ACHN (cell line): ENCODE data around the gene EPN1.

Source experiments
- DNase-seq: peaks from one replicate; pipeline ENCODE4 v3.0.0-alpha.2; 2015
- in situ Hi-C: cut with HindIII; loops from 2 replicates; pipeline ENCODE4 v1.10.0; 2017; ENCODE audit warnings: low sequenced_read_pairs, low pct_ligation_motif_present, low pct_unique_long_range_greater_than_20kb

EPN1 gene

DNA sequence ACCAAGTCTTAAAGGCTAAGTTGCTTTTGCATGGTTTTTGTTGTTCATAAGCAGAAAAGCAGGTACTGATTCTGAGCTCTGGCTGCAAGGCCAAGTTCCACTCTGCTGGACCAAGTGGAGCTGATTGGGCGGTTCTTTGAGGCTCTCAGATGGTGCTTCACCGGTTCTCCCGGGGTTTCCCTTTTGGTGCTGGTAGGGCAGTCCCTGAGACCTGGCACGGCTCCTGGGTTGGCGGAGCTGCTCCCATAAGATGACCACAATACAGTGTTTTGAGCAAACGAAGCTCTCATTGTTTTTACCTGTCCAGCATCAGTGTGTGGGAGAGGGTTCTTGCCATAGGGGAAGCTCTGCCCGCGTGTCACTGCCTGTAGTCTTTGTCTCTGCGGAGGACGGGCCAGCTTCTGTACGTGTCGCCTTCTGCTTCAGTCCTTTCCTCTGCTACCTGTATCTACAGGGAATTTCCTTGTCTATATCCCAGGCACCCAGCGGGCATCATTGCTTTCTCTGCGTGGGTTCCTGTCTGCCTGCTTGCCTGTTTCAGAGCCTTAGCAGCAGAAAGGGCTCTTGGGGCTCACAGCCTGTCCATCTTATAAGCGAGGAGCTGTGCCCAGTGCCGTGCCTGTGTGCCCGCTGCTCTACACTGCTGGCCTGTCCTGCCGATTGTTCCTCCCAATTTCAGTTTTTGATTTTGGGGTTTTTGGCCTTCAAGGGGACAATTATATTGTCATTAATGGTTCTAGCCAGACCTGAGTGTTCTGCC, 17.9 kb upstream of the EPN1 start:
- in situ Hi-C loops, result no loop called here
- no peak for DNase-seq

DNA sequence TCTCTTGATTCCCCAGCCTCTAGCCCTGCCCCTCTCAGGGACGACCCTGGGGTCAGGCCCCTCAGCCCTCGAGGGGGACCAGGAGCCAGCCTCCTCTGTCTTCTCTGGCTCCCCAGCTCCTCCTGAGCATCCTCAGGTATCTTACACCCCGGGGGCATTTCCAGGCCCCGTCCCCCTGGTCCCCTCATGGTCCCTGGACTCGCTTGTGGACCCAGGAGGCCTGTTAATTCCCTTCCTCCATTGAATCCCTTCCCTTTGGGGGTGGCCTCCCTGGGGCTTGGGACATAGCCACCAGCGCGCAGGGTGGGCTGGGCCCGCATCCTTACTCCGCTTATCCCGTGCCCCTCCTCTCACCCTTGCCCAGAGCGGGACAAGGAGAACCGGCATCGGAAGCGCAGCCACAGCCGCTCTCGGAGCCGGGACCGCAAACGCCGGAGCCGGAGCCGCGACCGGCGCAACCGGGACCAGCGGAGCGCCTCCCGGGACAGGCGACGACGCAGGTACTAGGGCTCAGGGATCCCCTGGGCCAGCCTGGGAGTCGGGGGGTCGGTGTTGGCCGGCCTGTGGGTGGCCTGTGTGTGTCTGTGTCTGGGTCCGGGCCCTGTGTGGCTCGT, 16.1 kb upstream of the EPN1 start:
- in situ Hi-C loops, result no loop called here
- DNase-seq, result no peak

DNA sequence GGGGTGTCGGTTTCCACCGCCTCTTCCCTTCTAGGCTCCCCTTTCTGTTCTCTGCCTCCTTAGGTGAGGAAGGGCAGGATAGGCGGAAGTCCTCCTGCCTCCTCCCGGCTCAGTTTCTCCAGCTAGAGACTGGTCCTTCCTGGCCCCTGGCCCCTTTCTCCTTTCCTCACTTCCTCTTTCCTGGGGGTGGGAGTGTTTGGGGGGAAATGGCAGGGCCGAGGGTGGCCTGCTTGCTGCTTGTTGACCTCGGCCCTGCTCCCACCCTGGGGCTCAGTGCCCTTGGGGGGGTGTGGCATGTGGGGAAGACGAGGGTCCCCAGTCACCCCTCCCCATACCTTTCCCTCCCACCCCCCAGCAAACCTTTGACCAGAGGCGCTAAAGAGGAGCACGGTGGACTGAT, 15.2 kb upstream of the EPN1 start:
- in situ Hi-C loops, result no loop called here
- no peak for DNase-seq

DNA sequence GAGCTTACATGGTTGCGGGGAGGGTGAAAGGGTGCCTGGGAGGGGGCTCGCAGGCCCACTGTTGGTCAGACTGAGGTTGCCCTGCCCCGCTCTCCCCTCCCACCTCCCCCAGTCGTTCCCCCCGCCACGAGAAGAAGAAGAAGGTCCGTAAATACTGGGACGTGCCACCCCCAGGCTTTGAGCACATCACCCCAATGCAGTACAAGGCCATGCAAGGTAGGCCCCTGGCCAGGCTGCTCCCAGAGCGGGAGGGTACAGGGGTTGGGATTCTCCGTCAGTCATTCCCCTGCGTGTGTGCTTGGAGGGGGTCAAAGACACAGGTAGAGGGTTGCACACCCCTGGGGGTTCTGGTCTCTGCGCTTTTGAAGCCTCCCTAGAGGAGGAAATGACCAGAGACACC, 14.6 kb upstream of the EPN1 start:
- in situ Hi-C loops, result no loop called here
- no peak for DNase-seq

DNA sequence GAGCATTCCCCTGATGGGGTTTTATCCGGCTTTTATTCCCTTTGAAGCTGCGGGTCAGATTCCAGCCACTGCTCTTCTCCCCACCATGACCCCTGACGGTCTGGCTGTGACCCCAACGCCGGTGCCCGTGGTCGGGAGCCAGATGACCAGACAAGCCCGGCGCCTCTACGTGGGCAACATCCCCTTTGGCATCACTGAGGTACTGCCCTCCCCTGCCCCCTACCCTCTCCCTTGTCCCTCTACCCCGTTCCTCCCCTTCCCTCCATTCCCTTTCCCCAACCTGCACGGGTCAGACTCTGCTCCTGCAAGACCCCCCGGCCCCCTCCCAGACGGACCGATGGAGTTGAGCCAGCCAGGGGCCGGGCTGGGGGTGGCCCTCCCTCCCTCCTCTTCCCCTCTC, 14.0 kb upstream of the EPN1 start:
- in situ Hi-C loops, result no loop called here
- DNase-seq, result no peak

DNA sequence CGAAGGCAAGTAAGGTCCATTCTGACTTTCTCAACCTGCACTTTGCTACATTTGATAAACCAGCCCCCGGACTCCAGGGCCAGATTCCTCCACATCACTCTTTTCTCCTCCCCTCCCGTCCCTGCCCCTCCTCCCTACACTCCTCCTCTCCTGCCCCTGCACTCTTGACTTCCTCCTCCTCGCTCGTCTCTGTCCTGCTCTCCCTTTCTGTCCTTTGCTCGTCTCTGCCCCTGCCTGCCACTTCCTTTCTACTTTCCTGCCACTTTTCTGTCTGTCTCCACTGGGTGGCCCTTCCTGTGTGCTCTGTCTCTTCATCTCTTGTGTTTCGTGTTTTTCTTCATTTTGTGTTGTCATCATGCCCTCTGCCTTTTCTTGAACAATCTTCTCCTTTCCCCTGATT, 13.2 kb upstream of the EPN1 start:
- DNase-seq, result no peak
- in situ Hi-C loops, result no loop called here

DNA sequence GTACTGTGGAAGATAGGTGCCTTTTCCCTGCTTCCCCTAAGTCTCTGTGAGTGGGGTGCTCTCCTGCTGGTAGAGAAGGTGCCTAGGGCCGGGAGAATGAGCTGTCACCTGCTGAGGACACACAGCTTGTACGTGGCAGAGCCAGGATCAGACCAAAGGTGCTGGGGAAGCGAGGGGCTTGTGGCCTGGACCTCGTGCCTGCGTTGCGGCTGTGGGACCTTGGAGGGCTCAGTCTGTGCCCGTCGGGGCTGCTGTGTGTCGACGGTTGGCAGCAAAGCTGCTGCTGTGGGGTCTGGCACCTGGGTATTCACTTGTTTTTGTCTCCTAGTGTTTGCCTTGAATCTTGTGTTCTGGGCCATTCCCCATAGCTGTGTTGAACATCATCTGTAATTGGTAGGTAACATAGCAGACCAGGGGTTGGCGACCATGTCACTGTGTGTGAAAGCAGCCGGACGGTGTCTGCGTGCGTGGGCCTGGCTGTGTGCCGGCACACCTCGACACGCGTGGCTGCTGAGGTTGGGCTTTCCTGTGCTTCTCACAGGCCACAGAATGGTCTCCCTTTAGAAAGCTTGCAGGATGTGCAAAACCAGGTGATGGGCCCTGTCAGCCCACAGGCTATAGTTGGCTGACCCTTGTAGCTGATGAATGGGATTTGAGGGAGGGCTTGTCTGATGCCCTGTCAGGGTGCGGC, 11.0 kb upstream of the EPN1 start:
- DNase-seq, result no peak
- in situ Hi-C loops, result no loop called here

DNA sequence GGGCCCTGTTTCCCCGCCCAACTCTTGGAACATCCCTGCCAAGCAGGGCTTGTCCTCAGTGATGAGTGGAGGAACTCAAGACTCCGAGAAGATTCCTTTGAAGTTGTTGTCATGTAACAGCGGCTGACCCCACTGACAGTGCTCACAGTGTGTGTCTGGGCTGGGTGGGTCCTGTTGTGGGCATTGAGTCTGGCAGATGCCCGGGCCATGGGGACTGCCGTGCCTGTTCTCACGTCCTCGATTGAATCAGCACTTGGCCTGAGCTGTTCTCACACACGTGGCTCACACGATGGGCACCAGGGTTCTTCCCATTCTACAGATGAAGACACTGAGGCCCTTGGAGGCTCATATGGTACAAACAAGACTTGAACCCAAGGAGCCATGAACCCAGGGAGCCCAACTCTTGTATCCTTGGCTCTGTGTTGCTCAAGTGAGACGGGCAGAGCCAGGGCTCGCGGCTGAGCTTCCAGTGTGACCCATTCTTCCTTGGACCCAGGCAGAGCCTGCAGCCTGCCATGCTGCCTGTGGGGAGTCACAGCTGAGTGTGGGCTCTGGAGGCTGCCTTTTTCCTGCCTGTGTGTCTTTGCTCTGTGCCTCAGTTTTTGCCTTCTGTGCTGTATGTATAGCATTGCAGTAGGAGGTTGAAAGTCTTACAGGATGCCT, 8.6 kb upstream of the EPN1 start:
- no peak for DNase-seq
- in situ Hi-C loops, result no loop called here

DNA sequence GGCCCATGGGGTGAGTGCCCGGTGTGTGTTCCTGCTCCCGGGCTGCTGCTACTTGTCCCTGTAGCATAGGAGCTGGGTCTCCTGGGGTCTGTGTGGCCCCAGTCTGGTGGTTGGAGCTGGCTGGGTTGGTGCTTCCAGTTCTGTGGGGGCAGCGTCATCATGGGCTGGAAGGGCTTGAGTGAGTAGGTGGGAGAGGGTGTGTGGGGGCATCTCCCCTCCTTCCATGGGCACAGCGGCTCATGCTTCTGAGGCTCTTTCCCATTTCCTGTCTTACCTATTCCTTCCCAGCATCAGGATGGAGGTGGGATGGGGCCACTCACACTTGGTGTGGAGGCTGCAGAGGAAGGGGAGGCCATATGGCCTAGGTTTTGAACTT, 8.0 kb upstream of the EPN1 start:
- in situ Hi-C loops, result no loop called here
- DNase-seq, result no peak

DNA sequence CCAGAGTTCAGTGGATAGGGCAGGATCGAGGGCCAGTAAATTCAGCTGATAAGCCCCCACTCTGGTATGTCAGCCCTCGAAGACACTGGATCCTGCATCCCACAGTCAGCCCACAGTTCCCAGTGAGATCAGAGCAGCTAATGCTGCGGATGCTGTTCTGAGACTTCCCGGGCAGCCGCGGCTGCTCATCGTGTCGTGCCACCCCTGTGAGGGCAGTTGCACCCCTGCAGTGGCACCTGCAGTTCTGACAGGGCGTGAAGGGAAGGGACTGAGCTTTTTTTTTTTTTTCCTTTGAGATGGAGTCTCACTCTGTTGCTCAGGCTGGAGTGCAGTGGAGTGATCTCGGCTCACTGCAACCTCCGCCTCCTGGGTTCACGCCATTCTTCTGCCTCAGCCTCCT, 7.5 kb upstream of the EPN1 start:
- in situ Hi-C loops, result no loop called here
- no peak for DNase-seq

DNA sequence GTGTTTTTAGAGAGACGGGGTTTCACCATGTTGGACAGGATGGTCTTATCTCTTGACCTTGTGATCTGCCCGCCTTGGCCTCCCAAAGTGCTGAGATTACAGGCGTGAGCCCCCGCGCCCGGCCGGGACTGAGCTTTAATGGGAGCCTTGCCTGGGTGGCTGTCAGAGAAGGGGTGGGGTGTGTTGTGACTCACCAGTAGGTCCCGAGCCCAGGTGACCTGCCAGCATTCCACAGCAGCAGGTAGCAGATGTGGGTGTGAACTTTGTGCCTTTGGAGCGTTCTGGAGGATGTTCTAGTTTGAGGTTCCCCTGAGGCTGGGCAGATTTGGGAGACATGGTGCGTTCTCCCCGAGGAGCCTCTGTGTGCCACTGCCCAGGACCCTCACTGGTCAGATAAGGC, 7.1 kb upstream of the EPN1 start:
- in situ Hi-C loops, result no loop called here
- no peak for DNase-seq

DNA sequence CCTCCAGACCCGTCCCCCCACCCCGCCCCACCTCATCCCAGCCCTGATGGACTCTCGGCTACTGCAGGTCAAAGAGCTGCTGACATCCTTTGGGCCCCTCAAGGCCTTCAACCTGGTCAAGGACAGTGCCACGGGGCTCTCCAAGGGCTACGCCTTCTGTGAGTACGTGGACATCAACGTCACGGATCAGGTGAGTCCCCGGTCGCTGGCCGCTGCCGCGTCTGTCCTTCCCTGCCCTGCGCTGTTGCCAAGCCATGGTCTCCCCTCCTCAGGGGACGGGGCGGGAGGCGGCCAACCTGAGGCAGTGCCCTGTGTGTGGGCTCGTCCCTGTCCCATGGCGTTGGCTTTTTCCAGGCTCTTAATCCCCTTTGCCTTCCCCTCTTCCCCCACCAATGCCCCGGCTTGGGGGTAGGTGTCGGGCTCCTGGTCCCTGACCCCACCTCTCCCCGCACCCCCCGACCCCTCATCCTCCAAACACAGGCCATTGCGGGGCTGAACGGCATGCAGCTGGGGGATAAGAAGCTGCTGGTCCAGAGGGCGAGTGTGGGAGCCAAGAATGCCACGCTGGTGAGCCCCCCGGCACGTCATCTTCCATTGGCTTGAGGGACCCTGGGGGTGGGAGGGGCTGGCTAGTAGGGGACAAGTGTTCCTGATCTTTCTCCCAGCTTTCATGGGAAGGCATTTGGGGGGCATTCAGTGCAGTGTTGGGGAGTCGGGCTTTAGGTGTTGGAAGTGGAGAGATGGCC, 6.2 kb upstream of the EPN1 start:
- in situ Hi-C loops, result no loop called here
- no peak for DNase-seq

DNA sequence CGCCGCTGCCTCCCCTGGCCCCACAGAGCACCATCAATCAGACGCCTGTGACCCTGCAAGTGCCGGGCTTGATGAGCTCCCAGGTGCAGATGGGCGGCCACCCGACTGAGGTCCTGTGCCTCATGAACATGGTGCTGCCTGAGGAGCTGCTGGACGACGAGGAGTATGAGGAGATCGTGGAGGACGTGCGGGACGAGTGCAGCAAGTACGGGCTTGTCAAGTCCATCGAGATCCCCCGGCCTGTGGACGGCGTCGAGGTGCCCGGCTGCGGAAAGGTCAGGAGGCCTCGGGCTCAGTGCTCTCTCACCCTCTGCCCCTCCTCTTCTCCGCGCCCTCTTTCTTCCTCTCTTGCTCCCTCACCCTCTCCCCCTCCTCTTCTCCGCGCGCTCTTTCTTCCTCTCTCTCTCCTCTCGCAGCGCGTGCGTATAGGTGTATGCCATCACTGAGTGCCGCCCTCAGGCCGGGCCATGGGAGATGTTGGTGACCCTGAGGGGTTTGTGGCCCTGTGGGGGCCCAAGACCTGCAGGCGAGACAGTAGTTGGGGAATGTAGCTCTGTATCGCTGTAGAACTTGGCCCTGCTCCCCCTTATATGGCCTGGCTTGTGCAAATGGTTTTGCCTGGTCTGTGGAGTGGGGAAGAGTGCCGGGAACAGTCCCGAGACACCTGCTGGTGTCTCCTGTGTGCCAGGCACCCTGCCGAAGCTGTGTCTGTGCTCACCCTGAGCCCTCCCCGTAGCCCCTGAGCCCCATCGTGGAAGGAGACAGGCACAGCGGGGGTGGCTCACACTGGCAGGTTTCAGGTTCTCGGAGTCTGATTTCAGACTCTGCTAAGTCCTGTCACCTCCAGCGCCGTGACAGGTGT, 5.4 kb upstream of the EPN1 start:
- DNase-seq, result no peak
- in situ Hi-C loops, result no loop called here

DNA sequence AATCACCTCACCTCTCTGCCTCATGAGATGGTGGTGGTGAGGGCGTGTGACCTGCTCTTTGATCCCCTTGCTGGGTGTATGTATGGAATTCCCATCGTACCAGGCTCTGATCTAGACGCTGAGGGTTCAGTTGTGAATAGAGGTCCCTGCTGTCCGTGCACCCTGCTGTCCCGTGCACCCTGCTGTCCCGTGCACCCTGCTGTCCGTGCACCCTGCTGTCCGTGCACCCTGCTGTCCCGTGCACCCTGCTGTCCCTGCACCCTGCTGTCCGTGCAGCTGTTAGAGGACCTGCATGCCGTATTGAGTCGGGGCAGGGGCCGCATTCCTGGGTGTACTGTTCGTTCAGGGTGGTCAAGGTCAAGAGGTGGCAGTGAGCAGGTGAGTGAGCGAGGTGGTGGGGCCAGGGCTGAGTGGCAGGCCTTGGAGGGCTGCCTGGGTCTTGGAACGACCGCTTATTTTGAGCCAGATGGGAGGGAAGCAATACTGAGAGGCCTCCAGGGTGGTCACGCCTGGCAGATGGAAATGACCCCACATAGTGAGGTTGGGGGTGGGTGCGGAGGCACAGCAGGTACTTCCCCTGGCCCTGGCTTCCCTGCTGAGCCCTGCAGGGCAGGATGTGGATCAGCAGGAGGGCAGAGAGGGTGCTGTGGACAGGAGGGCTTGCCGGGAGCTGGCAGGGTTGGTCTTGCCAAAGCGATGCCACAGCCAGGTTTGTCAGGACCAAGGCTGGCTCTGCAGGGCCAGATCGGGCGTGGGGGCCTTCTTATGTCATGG, 4.6 kb upstream of the EPN1 start:
- in situ Hi-C loops, result no loop called here
- peak; percentile 47 for DNase-seq

DNA sequence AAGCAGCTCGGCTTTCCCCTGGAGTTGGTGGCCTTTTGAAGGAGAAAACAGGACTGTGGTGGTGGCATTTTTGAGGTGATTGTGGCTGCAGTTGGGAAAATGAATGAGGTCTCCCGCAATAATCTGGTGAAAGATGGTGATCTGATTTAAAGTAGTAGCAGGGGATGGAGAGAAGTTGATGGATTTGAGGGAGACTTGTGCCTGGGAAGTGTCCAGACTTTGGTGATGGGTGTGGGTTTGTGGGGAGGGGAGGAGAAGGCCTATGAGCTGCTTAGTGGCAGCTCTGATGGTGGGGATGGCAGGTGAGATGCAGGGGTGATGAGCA, 4.0 kb upstream of the EPN1 start:
- DNase-seq, result no peak
- in situ Hi-C loops, result no loop called here

DNA sequence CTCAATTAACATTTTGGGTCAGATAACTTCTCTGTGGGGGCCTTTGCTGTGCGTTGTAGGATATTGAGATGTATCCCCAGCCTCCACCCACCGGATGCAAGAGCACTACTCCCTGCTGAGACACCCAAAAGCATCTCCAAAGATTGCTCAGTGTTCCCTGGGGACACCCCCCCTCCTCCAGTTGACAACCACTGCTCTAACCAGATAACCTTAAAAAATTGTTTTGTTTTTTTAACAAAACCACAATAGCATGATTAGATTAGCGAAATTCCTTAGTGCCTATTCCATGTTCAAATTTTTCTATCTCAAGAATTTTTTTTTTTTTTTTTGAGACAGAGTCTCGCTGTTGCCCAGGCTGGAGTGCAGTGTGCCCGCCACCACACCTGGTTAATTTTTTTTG, 2.6 kb upstream of the EPN1 start:
- DNase-seq, result no peak
- in situ Hi-C loops, result no loop called here

DNA sequence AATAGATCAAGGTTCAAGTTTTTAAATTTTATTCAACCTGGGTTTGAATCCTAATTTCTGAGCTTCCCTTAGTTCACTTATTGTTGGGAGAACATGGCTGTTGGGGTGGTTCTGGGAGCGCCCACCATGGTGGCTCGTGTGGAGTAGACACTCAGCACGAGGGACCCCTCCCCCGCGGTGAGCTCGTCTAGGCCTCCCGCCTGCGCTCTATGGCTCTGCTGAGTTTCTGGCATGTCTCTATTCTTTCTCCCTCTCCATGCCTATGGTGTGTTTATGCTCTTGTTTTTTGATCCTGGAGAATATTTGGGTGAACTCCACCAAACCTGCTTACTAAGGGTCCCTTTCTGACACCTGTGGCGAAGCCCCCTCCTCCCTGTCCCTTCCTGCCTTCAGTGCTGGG, 1.6 kb upstream of the EPN1 start:
- no peak for DNase-seq
- in situ Hi-C loops, result no loop called here

DNA sequence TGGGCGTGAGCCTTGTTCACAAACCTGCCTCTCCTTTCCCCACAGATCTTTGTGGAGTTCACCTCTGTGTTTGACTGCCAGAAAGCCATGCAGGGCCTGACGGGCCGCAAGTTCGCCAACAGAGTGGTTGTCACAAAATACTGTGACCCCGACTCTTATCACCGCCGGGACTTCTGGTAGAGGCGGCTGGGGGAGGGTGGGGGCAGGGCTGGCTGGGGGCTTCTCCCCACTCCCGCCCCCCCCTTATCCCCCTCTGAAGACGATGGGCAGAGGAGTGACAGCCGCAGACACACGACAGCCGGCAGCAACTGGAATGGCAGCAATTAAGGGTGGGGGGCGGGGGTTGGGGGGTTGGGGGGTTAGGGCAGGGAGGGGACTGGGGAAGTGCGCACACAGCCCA, 1.1 kb upstream of the EPN1 start:
- DNase-seq, result no peak
- in situ Hi-C loops, result no loop called here
